Endothelial cell of umbilical vein (primary cell): ENCODE measurements around the gene CLCN6. TPM values are rescaled to one million over a fixed set of nuclear protein-coding genes. Genes with fewer than 3 reads are reported as not detected.

Source experiments
- BruUV-seq: library from RNA; stranded (reverse); fragments of 400-500 nt; replicated peaks from 2 replicates; lab custom pipeline; 2021; lab: Mats Ljungman, UMichigan
- CTCF ChIA-PET: fragments of 300-600, 350-600 bp; sonication (Branson Sonifier 250); formaldehyde crosslinking; loops from one replicate; lab custom pipeline; 2021; ENCODE audit warnings: antibody characterized with exemption, inconsistent platforms; lab: Charles Lee
- POLR2A ChIA-PET: fragments of 300-600, 350-600 bp; sonication (Branson Sonifier 250); formaldehyde crosslinking; loops from one replicate; lab custom pipeline; 2021; ENCODE audit warnings: antibody characterized with exemption, inconsistent platforms; lab: Charles Lee
- DNase-seq: peaks from one replicate; pipeline ENCODE4 v3.0.0-alpha.2; 2011; ENCODE audit warnings: low read depth, low spot score
- FAIRE-seq: peaks from 2 replicates; lab custom pipeline; 2011; peaks lifted over from hg19 to GRCh38; lab: Jason Lieb, UNC
- H2AFZ ChIP-seq: 2 replicates; pipeline ENCODE4 v1.6.0; 2012; ENCODE audit warnings: low read depth, low read length, control low read depth, inconsistent platforms
- H3K27ac ChIP-seq: 2 replicates; pipeline ENCODE4 v1.5.1; 2011; ENCODE audit warnings: low read depth, mild to moderate bottlenecking, control low read depth, low read length, moderate library complexity; ENCODE audit not compliant: insufficient read depth
- H3K27me3 ChIP-seq, 2 experiments: 2 replicates each; pipeline versions ENCODE4 v1.6.0 to v1.6.1; 2011; ENCODE audit warnings: low read length in 2 of 2, mixed read lengths in 1 of 2; ENCODE audit not compliant: control insufficient read depth in 2 of 2, insufficient read depth in 2 of 2
- H3K36me3 ChIP-seq, 2 experiments: 2 replicates in 1 of 2; 3 replicates in 1 of 2; pipeline ENCODE4 v1.5.1; 2011; ENCODE audit warnings: low read length in 2 of 2, mild to moderate bottlenecking in 1 of 2, moderate library complexity in 1 of 2; ENCODE audit not compliant: control insufficient read depth in 2 of 2, insufficient read depth in 2 of 2; ENCODE audit errors: extremely low read depth in 1 of 2
- H3K4me1 ChIP-seq: 3 replicates; pipeline ENCODE4 v1.5.1; 2011; ENCODE audit warnings: mild to moderate bottlenecking, low read length; ENCODE audit not compliant: control insufficient read depth, insufficient read depth; ENCODE audit errors: extremely low read depth
- H3K4me2 ChIP-seq: 2 replicates; pipeline ENCODE4 v1.6.1; 2011; ENCODE audit warnings: low read length, control low read depth, mixed read lengths; ENCODE audit not compliant: insufficient read depth
- H3K4me3 ChIP-seq, 3 experiments: fragments of 200-600 bp in 1 of 3; sonication (generic), shearing (Covaris generic) in 1 of 3; replicated peaks in 1 of 3; 2 replicates each; pipeline ENCODE4 v1.5.1; 2011 to 2016; ENCODE audit warnings: control low read depth in 3 of 3, low read length in 3 of 3, mild to moderate bottlenecking in 2 of 3, inconsistent platforms in 1 of 3, low read depth in 1 of 3, moderate library complexity in 1 of 3; ENCODE audit not compliant: insufficient read depth in 1 of 3
- H3K79me2 ChIP-seq: 2 replicates; pipeline ENCODE4 v1.6.0; 2012; ENCODE audit warnings: low read length, inconsistent platforms; ENCODE audit not compliant: control insufficient read depth, insufficient read depth
- H3K9ac ChIP-seq: replicated peaks from 2 replicates; pipeline ENCODE3; 2011; ENCODE audit warnings: low read length, control low read depth; ENCODE audit not compliant: insufficient read depth; ENCODE audit errors: extremely low read depth
- H3K9me1 ChIP-seq: replicated peaks from 3 replicates; pipeline ENCODE4 v1.6.0; 2011; ENCODE audit warnings: mild to moderate bottlenecking, low read length; ENCODE audit not compliant: control insufficient read depth, insufficient read depth; ENCODE audit errors: extremely low read depth
- H3K9me3 ChIP-seq: replicated peaks from 2 replicates; pipeline ENCODE4 v1.5.1; 2012; ENCODE audit warnings: low read length, inconsistent platforms; ENCODE audit not compliant: control insufficient read depth, insufficient read depth
- H4K20me1 ChIP-seq: replicated peaks from 2 replicates; pipeline ENCODE3; 2011; ENCODE audit warnings: mild to moderate bottlenecking, low read length; ENCODE audit not compliant: control insufficient read depth, insufficient read depth; ENCODE audit errors: extremely low read depth
- CTCF ChIP-seq, 2 donors: IDR thresholded peaks; 1 replicate in 1 of 2; 2 replicates in 1 of 2; pipeline ENCODE4 v1.5.1; 2011; ENCODE audit warnings: low read length in 2 of 2, mild to moderate bottlenecking in 2 of 2, moderate library complexity in 2 of 2, control low read depth in 1 of 2, inconsistent platforms in 1 of 2, low read depth in 1 of 2; ENCODE audit not compliant: insufficient read depth in 1 of 2; ENCODE audit errors: extremely low read depth in 1 of 2
- EZH2 ChIP-seq: IDR thresholded peaks from 2 replicates; pipeline ENCODE4 v1.6.1; 2012; ENCODE audit warnings: borderline replicate concordance, low read depth, mild to moderate bottlenecking, moderate library complexity, low read length, inconsistent platforms; ENCODE audit not compliant: severe bottlenecking
- FOS ChIP-seq: IDR thresholded peaks from 2 replicates; pipeline ENCODE4 v1.6.1; 2011; ENCODE audit warnings: mild to moderate bottlenecking, low read length, moderate library complexity, borderline replicate concordance; ENCODE audit not compliant: insufficient read depth
- GATA2 ChIP-seq: IDR thresholded peaks from 2 replicates; pipeline ENCODE4 v1.7.0; 2011; ENCODE audit warnings: low read depth, mild to moderate bottlenecking, moderate library complexity, mixed read lengths, low read length; ENCODE audit not compliant: insufficient read length, insufficient read depth
- JUN ChIP-seq: IDR thresholded peaks from 2 replicates; pipeline ENCODE4 v1.6.1; 2011; ENCODE audit warnings: borderline replicate concordance, low read depth; ENCODE audit not compliant: insufficient read length, insufficient read depth
- MAX ChIP-seq: IDR thresholded peaks from 2 replicates; pipeline ENCODE4 v1.6.1; 2011; ENCODE audit not compliant: insufficient read depth, insufficient read length
- MYC ChIP-seq: IDR thresholded peaks from one replicate; pipeline ENCODE4 v1.6.1; 2011; ENCODE audit warnings: mild to moderate bottlenecking, low read depth, low read length
- POLR2A ChIP-seq: IDR thresholded peaks from 2 replicates; pipeline ENCODE4 v1.6.1; 2012; ENCODE audit warnings: low read depth, mild to moderate bottlenecking, control low read depth, low read length
- POLR2AphosphoS5 ChIP-seq: IDR thresholded peaks from 2 replicates; pipeline ENCODE4 v1.6.1; 2012; ENCODE audit warnings: low read depth, mild to moderate bottlenecking, control low read depth, low read length, moderate library complexity; ENCODE audit not compliant: insufficient read depth
- dilution Hi-C: fragments of 300-500 bp; cut with MboI; formaldehyde crosslinking; loops from one replicate; pipeline ENCODE4 v1.15.0; 2019; ENCODE audit warnings: low sequenced_read_pairs; ENCODE audit not compliant: extremely low pct_ligation_motif_present
- intact Hi-C: fragments of 100-400 bp; cut with micrococcal nuclease; formaldehyde crosslinking; loops from one replicate; pipeline ENCODE4 v1.10.0; 2022
- polyA plus RNA-seq, 4 experiments: library from polyadenylated mRNA; depleted of rRNA in 3 of 4; stranded (reverse) in 3 of 4; unstranded in 1 of 4; fragments of >200 nt; gene quantifications; 2 replicates each; pipeline versions ENCODE4 v1.2.1 to v1.2.3, GENCODE V29; 2011 to 2012; ENCODE audit warnings: missing spikeins in 1 of 4
- total RNA-seq: library from RNA; stranded (reverse); gene quantifications from 2 replicates; pipeline ENCODE4 v1.2.3, GENCODE V29; 2021

CLCN6 gene
- total and polyA plus RNA-seq, 2 donors (not counting 3 experiments of a cell fraction or from before 2014, with no cell fraction given), result 20.4 to 41.2 TPM

- POLR2A ChIA-PET, result no interaction called here
- intact Hi-C loops, result no loop called here
- Histone ChIP-seq H3K9me1 (no peaks in the 10 kb centered on the region), H3K9me3 (no peaks in the 10 kb centered on the region), H3K36me3 (peaks cover 3 to 37% of the 10 kb centered on the region in 2 experiments), H2AFZ (no peak overlapping the region), H3K4me3 (no peak overlapping the region), H3K27me3 (no peaks in the 10 kb centered on the region), H3K9ac (no peak overlapping the region), H3K27ac (no peak overlapping the region), H3K4me1 (peaks cover 23% of the 10 kb centered on the region), H3K4me2 (no peak overlapping the region), H3K79me2 (no peaks in the 10 kb centered on the region), H4K20me1 (no peaks in the 10 kb centered on the region)
- no TSS peak for BruUV-seq
- CTCF ChIA-PET, result no interaction called here
- TF ChIP-seq JUN (no peak), EZH2 (no peak), POLR2AphosphoS5 (no peak), CTCF (IDR thresholded peaks at IDR 0.05; ENCODE audit: extremely low read depth in 1 of 2, insufficient read depth in 1 of 2, low read depth in 1 of 2, low read length in 2 of 2) (no peak), POLR2A (no peak), MAX (no peak), GATA2 (no peak), MYC (no peak), FOS (no peak)
- dilution Hi-C loops, result no loop called here
- no peak for FAIRE-seq
- DNase-seq, result no peak
Measured at GRCh38 chr1:11792106-11792505, 13.9 kb upstream of the CLCN6 start.
